Keratinocyte (primary cell): Measurements from ENCODE around the gene ZNF578. TPM values are rescaled to one million over a fixed set of nuclear protein-coding genes. Genes with fewer than 3 reads are reported as not detected.

Source experiments
- DNase-seq: peaks from one replicate; pipeline ENCODE4 v3.0.0-alpha.2; 2011; ENCODE audit warnings: low read depth, missing footprints, low spot score
- FAIRE-seq: peaks from 2 replicates; lab custom pipeline; 2011; peaks lifted over from hg19 to GRCh38; lab: Jason Lieb, UNC
- H2AFZ ChIP-seq: 2 replicates; pipeline ENCODE4 v1.6.0; 2012; ENCODE audit warnings: low read length, control low read depth, inconsistent platforms; ENCODE audit not compliant: control insufficient read depth
- H3K27ac ChIP-seq: 2 replicates; pipeline ENCODE4 v1.5.1; 2011; ENCODE audit warnings: low read length; ENCODE audit not compliant: control insufficient read depth, insufficient read depth
- H3K27me3 ChIP-seq: 3 replicates; pipeline ENCODE4 v1.6.0; 2011; ENCODE audit warnings: low read length; ENCODE audit not compliant: control insufficient read depth, insufficient read depth; ENCODE audit errors: extremely low read depth
- H3K36me3 ChIP-seq, 2 experiments: 2 replicates in 1 of 2; 3 replicates in 1 of 2; pipeline ENCODE4 v1.5.1; 2011; ENCODE audit warnings: low read length in 2 of 2, mild to moderate bottlenecking in 1 of 2; ENCODE audit not compliant: control insufficient read depth in 2 of 2, insufficient read depth in 2 of 2; ENCODE audit errors: extremely low read depth in 1 of 2
- H3K4me1 ChIP-seq: 3 replicates; pipeline ENCODE4 v1.5.1; 2011; ENCODE audit warnings: low read length; ENCODE audit not compliant: control insufficient read depth, insufficient read depth; ENCODE audit errors: extremely low read depth
- H3K4me2 ChIP-seq: 3 replicates; pipeline ENCODE4 v1.6.0; 2011; ENCODE audit warnings: low read depth, low read length; ENCODE audit not compliant: control insufficient read depth, insufficient read depth; ENCODE audit errors: extremely low read depth
- H3K4me3 ChIP-seq, 3 experiments: fragments of 200-600 bp in 1 of 3; sonication (generic) in 1 of 3; 2 replicates in 2 of 3; 3 replicates in 1 of 3; pipeline ENCODE4 v1.5.1; 2011 to 2016; ENCODE audit warnings: low read length in 3 of 3, mild to moderate bottlenecking in 3 of 3, control low read depth in 2 of 3, inconsistent platforms in 1 of 3, low read depth in 1 of 3, mixed read lengths in 1 of 3, mixed run types in 1 of 3, moderate library complexity in 1 of 3; ENCODE audit not compliant: control insufficient read depth in 2 of 3, insufficient read depth in 2 of 3; ENCODE audit errors: extremely low read depth in 1 of 3
- H3K79me2 ChIP-seq: 2 replicates; pipeline ENCODE4 v1.6.0; 2012; ENCODE audit warnings: low read length; ENCODE audit not compliant: control insufficient read depth, insufficient read depth
- H3K9ac ChIP-seq: 3 replicates; pipeline ENCODE4 v1.6.0; 2011; ENCODE audit warnings: low read length; ENCODE audit not compliant: control insufficient read depth, insufficient read depth; ENCODE audit errors: extremely low read depth
- H3K9me1 ChIP-seq: 3 replicates; pipeline ENCODE4 v1.6.0; 2011; ENCODE audit warnings: low read length; ENCODE audit not compliant: control insufficient read depth, insufficient read depth; ENCODE audit errors: extremely low read depth
- H3K9me3 ChIP-seq: 2 replicates; pipeline ENCODE4 v1.5.1; 2012; ENCODE audit warnings: low read depth, low read length; ENCODE audit not compliant: control insufficient read depth
- H4K20me1 ChIP-seq: 3 replicates; pipeline ENCODE4 v1.6.0; 2011; ENCODE audit warnings: low read length; ENCODE audit not compliant: control insufficient read depth, insufficient read depth; ENCODE audit errors: extremely low read depth
- CTCF ChIP-seq, 3 experiments: IDR thresholded peaks in 1 of 3; conservative IDR thresholded peaks in 1 of 3; optimal IDR thresholded peaks in 1 of 3; 2 replicates in 2 of 3; 3 replicates in 1 of 3; pipeline versions ENCODE3 to v1.5.1; 2011; ENCODE audit warnings: low read length in 3 of 3, mild to moderate bottlenecking in 3 of 3, moderate library complexity in 2 of 3, control low read depth in 1 of 3, inconsistent platforms in 1 of 3; ENCODE audit not compliant: insufficient read depth in 2 of 3; ENCODE audit errors: extremely low read depth in 1 of 3
- EZH2 ChIP-seq: IDR thresholded peaks from one replicate; pipeline ENCODE4 v1.6.1; 2012; ENCODE audit warnings: inconsistent platforms, mild to moderate bottlenecking, low read length, moderate library complexity
- dilution Hi-C: fragments of 300-500 bp; cut with MboI; formaldehyde crosslinking; loops from one replicate; pipeline ENCODE4 v1.7.0; 2020; ENCODE audit warnings: low sequenced_read_pairs; ENCODE audit not compliant: extremely low pct_ligation_motif_present
- polyA plus RNA-seq, 5 experiments: library from polyadenylated mRNA; depleted of rRNA in 3 of 5; stranded (reverse) in 3 of 5; stranded (forward) in 1 of 5; unstranded in 1 of 5; fragments of >200 nt; gene quantifications; 1 replicate in 1 of 5; 2 replicates in 3 of 5; 3 replicates in 1 of 5; pipeline versions ENCODE4 v1.2.1 to v1.2.3, GENCODE V29; 2011 to 2012; ENCODE audit warnings: missing spikeins in 2 of 5, low read depth in 1 of 5, low replicate concordance in 1 of 5

The ZNF578 gene
- polyA plus RNA-seq, 1 donor (not counting 4 experiments of a cell fraction or from before 2014, with no cell fraction given) = 0.79 TPM

- Histone ChIP-seq H3K27me3 (no peaks in the 10 kb centered on the region), H3K9me1 (no peaks in the 10 kb centered on the region), H3K4me3 (no peak overlapping the region), H2AFZ (no peak overlapping the region), H4K20me1 (no peaks in the 10 kb centered on the region), H3K27ac (no peak overlapping the region), H3K79me2 (no peaks in the 10 kb centered on the region), H3K9me3 (no peaks in the 10 kb centered on the region), H3K4me1 (no peaks in the 10 kb centered on the region), H3K9ac (no peak overlapping the region), H3K4me2 (no peak overlapping the region), H3K36me3 (no peaks in the 10 kb centered on the region)
- FAIRE-seq = no peak
- dilution Hi-C loops = no loop called here
- DNase-seq = no peak
- no peak for TF ChIP-seq CTCF (optimal IDR thresholded peaks at IDR 0.05 in 1 of 3, IDR thresholded peaks at IDR 0.05 in 1 of 3, conservative IDR thresholded peaks at IDR 0.05 in 1 of 3; ENCODE audit: extremely low read depth in 1 of 3, insufficient read depth in 2 of 3, low read length in 3 of 3)
- no peak for TF ChIP-seq EZH2
Measured at GRCh38 chr19:52507266-52507665, 53.9 kb downstream of the ZNF578 start.

- H3K4me2 ChIP-seq = no peak overlapping the region
- no peaks in the 10 kb centered on the region for H4K20me1 ChIP-seq
- H3K9ac ChIP-seq = no peak overlapping the region
- H3K9me3 ChIP-seq = peaks cover 2% of the 10 kb centered on the region
- no peak overlapping the region for H2AFZ ChIP-seq
- no peaks in the 10 kb centered on the region for H3K4me1 ChIP-seq
- TF ChIP-seq CTCF (optimal IDR thresholded peaks at IDR 0.05 in 1 of 3, IDR thresholded peaks at IDR 0.05 in 1 of 3, conservative IDR thresholded peaks at IDR 0.05 in 1 of 3; ENCODE audit: extremely low read depth in 1 of 3, insufficient read depth in 2 of 3, low read length in 3 of 3) (no peak), EZH2 (no peak)
- dilution Hi-C loops = no loop called here
- H3K9me1 ChIP-seq = no peaks in the 10 kb centered on the region
- H3K27me3 ChIP-seq = no peaks in the 10 kb centered on the region
- FAIRE-seq (no peak), DNase-seq (no peak)
- H3K4me3 ChIP-seq = no peak overlapping the region
- no peaks in the 10 kb centered on the region for H3K79me2 ChIP-seq
- no peaks in the 10 kb centered on the region for H3K36me3 ChIP-seq
- H3K27ac ChIP-seq = no peak overlapping the region
Measured at GRCh38 chr19:52516191-52516590, 62.8 kb downstream of the ZNF578 start.
